GM23338 (cell line): ENCODE results near the gene OTULINL. TPM values are rescaled to one million over a fixed set of nuclear protein-coding genes. Genes with fewer than 3 reads are reported as not detected.

Experiments used
- ATAC-seq: fragments of 200-7000 bp; cut with Tn5 transposase; 3 replicates; pipeline ENCODE4 v1.9.1; 2020
- DNase-seq: peaks from one replicate; pipeline ENCODE4 v3.0.0-alpha.2; 2015; ENCODE audit warnings: low spot score
- H2AFZ ChIP-seq: fragments of 200-600 bp; sonication (generic); 2 replicates; pipeline ENCODE4 v1.8.0; 2016; ENCODE audit warnings: antibody characterized with exemption, mild to moderate bottlenecking, moderate library complexity
- H3F3A ChIP-seq: fragments of 200-600 bp; sonication (generic); replicated peaks from 2 replicates; pipeline ENCODE4 v1.8.0; 2017; ENCODE audit warnings: antibody characterized with exemption, mixed run types, low read depth
- H3K27ac ChIP-seq: fragments of 200-600 bp; sonication (generic); 2 replicates; pipeline ENCODE4 v1.6.1; 2016; ENCODE audit warnings: low read depth
- H3K27me3 ChIP-seq: fragments of 200-600 bp; sonication (generic); 2 replicates; pipeline ENCODE4 v1.8.0; 2016; ENCODE audit warnings: mild to moderate bottlenecking, mixed run types, moderate library complexity; ENCODE audit not compliant: insufficient read depth
- H3K36me3 ChIP-seq: fragments of 200-600 bp; sonication (generic); 2 replicates; pipeline ENCODE4 v1.8.0; 2016; ENCODE audit warnings: mild to moderate bottlenecking; ENCODE audit not compliant: insufficient read depth
- H3K4me1 ChIP-seq: fragments of 200-600 bp; sonication (generic); 2 replicates; pipeline ENCODE4 v1.8.0; 2016; ENCODE audit warnings: mild to moderate bottlenecking, moderate library complexity; ENCODE audit not compliant: insufficient read depth
- H3K4me2 ChIP-seq: fragments of 200-600 bp; sonication (generic); 2 replicates; pipeline ENCODE4 v1.7.1; 2017; ENCODE audit warnings: mixed run types
- H3K4me3 ChIP-seq: fragments of 200-600 bp; sonication (generic); 2 replicates; pipeline ENCODE4 v1.6.1; 2016; ENCODE audit warnings: mixed run types
- H3K79me2 ChIP-seq: fragments of 200-600 bp; sonication (generic); replicated peaks from 2 replicates; pipeline ENCODE4 v1.8.0; 2017; ENCODE audit warnings: mild to moderate bottlenecking; ENCODE audit not compliant: insufficient read depth
- H3K9me2 ChIP-seq: fragments of 200-600 bp; sonication (generic); 2 replicates; pipeline ENCODE4 v1.8.0; 2017; ENCODE audit not compliant: insufficient read depth
- H4K20me1 ChIP-seq: fragments of 200-600 bp; sonication (generic); replicated peaks from 2 replicates; pipeline ENCODE4 v1.8.0; 2017; ENCODE audit warnings: mild to moderate bottlenecking; ENCODE audit not compliant: insufficient read depth
- H3K27ac Mint-ChIP-seq: 2 replicates; pipeline ENCODE4 v1.8.0; 2020; ENCODE audit warnings: inconsistent platforms, mild to moderate bottlenecking, moderate library complexity, mixed read lengths
- H3K27me3 Mint-ChIP-seq: 3 replicates; pipeline ENCODE4 v1.8.0; 2022; ENCODE audit warnings: low read depth, mild to moderate bottlenecking, moderate library complexity, mixed read lengths, inconsistent platforms; ENCODE audit not compliant: insufficient read depth, poor library complexity
- H3K36me3 Mint-ChIP-seq: 3 replicates; pipeline ENCODE4 v1.8.0; 2021; ENCODE audit warnings: low read depth, mild to moderate bottlenecking, inconsistent platforms, moderate library complexity, mixed read lengths
- H3K4me1 Mint-ChIP-seq: 3 replicates; pipeline ENCODE4 v1.8.0; 2020; ENCODE audit warnings: mild to moderate bottlenecking, inconsistent platforms, mixed read lengths
- H3K4me3 Mint-ChIP-seq: 3 replicates; pipeline ENCODE4 v1.8.0; 2021; ENCODE audit warnings: moderate library complexity, mild to moderate bottlenecking, inconsistent platforms, mixed read lengths
- H3K9me3 Mint-ChIP-seq: 3 replicates; pipeline ENCODE4 v1.8.0; 2020; ENCODE audit warnings: moderate library complexity, mild to moderate bottlenecking, inconsistent platforms, mixed read lengths
- EZH2phosphoT487 ChIP-seq: fragments of 200-600 bp; sonication (generic); IDR thresholded peaks from one replicate; pipeline ENCODE4 v1.8.1; 2018; ENCODE audit warnings: antibody characterized with exemption; ENCODE audit not compliant: unreplicated experiment
- JUNB ChIP-seq: IDR thresholded peaks from one replicate; pipeline ENCODE4 v1.6.1; 2016; ENCODE audit warnings: antibody characterized with exemption; ENCODE audit not compliant: unreplicated experiment
- NANOG ChIP-seq: IDR thresholded peaks from 2 replicates; pipeline ENCODE4 v1.6.1; 2016; ENCODE audit warnings: antibody characterized with exemption, borderline replicate concordance
- POLR2AphosphoS5 ChIP-seq: IDR thresholded peaks from 2 replicates; pipeline ENCODE4 v1.6.1; 2016; ENCODE audit warnings: antibody characterized with exemption, low read depth
- REST ChIP-seq: IDR thresholded peaks from one replicate; pipeline ENCODE4 v1.6.1; 2018; ENCODE audit warnings: antibody characterized with exemption; ENCODE audit not compliant: unreplicated experiment
- ZNF114 ChIP-seq: fragments of 250-450 bp; sonication (Bioruptor Pico); IDR thresholded peaks from 2 replicates; pipeline ENCODE4 v1.5.0; 2020; ENCODE audit warnings: mild to moderate bottlenecking, moderate library complexity
- polyA plus RNA-seq: library from polyadenylated mRNA; unstranded; fragments of >200 nt; fragmentation: Nextera tagmentation; extraction: Ambion mirVana; gene quantifications from 2 replicates; pipeline ENCODE4 v1.2.1, GENCODE V29; 2016
- total RNA-seq: library from RNA; depleted of rRNA; stranded (reverse); fragments of >200 nt; shearing (Covaris generic); gene quantifications from 2 replicates; pipeline ENCODE4 v1.2.3, GENCODE V29; 2014
- TF ChIP-seq, protein P1 (sequence below): fragments of 250-450 bp; sonication (Bioruptor Pico); IDR thresholded peaks from 2 replicates; pipeline ENCODE4 v1.5.0; 2020; ENCODE audit warnings: mild to moderate bottlenecking, moderate library complexity
- TF ChIP-seq, protein P2 (sequence below), 2 experiments: fragments of 200-600 bp in 1 of 2; sonication (generic) in 1 of 2; conservative IDR thresholded peaks; 2 replicates each; pipeline versions ENCODE4 v1.5.1 to v1.6.1; 2016 to 2017; ENCODE audit warnings: antibody characterized with exemption in 2 of 2, low read depth in 2 of 2, mild to moderate bottlenecking in 2 of 2, moderate library complexity in 1 of 2

Gene OTULINL
- total and polyA plus RNA-seq, 2 experiments from 2014 or later, result 6.3 to 7.6 TPM

GRCh38 chr5:14560091-14560595 lies 21.4 kb upstream of the OTULINL start (continued):
- no peak for TF ChIP-seq REST
- TF ChIP-seq POLR2AphosphoS5, result no peak
- no peak for TF ChIP-seq JUNB
- no peak for TF ChIP-seq NANOG
- TF ChIP-seq EZH2phosphoT487, result no peak

GRCh38 chr5:14561741-14562140 lies 19.9 kb upstream of the OTULINL start:
- Histone ChIP-seq H3K27me3 (no peaks in the 10 kb centered on the region), H3K4me2 (no peak overlapping the region), H3K4me1 (no peaks in the 10 kb centered on the region), H3K36me3 (no peaks in the 10 kb centered on the region), H3K4me3 (no peak overlapping the region), H3F3A (no peaks in the 10 kb centered on the region), H4K20me1 (no peaks in the 10 kb centered on the region), H2AFZ (no peak overlapping the region), H3K79me2 (no peaks in the 10 kb centered on the region), H3K9me2 (no peaks in the 10 kb centered on the region), H3K27ac (no peak overlapping the region)
- ATAC-seq (no peak), DNase-seq (no peak)
- no peak overlapping the region for H3K4me3 Mint-ChIP-seq
- peaks cover 4% of the 10 kb centered on the region; the same call in 1 of the 3 replicates for H3K4me1 Mint-ChIP-seq
- no peaks in the 10 kb centered on the region for H3K36me3 Mint-ChIP-seq
- no peak overlapping the region for H3K27ac Mint-ChIP-seq
- TF ChIP-seq POLR2AphosphoS5, result no peak
- TF ChIP-seq JUNB, result no peak
- TF ChIP-seq, protein P1, sequence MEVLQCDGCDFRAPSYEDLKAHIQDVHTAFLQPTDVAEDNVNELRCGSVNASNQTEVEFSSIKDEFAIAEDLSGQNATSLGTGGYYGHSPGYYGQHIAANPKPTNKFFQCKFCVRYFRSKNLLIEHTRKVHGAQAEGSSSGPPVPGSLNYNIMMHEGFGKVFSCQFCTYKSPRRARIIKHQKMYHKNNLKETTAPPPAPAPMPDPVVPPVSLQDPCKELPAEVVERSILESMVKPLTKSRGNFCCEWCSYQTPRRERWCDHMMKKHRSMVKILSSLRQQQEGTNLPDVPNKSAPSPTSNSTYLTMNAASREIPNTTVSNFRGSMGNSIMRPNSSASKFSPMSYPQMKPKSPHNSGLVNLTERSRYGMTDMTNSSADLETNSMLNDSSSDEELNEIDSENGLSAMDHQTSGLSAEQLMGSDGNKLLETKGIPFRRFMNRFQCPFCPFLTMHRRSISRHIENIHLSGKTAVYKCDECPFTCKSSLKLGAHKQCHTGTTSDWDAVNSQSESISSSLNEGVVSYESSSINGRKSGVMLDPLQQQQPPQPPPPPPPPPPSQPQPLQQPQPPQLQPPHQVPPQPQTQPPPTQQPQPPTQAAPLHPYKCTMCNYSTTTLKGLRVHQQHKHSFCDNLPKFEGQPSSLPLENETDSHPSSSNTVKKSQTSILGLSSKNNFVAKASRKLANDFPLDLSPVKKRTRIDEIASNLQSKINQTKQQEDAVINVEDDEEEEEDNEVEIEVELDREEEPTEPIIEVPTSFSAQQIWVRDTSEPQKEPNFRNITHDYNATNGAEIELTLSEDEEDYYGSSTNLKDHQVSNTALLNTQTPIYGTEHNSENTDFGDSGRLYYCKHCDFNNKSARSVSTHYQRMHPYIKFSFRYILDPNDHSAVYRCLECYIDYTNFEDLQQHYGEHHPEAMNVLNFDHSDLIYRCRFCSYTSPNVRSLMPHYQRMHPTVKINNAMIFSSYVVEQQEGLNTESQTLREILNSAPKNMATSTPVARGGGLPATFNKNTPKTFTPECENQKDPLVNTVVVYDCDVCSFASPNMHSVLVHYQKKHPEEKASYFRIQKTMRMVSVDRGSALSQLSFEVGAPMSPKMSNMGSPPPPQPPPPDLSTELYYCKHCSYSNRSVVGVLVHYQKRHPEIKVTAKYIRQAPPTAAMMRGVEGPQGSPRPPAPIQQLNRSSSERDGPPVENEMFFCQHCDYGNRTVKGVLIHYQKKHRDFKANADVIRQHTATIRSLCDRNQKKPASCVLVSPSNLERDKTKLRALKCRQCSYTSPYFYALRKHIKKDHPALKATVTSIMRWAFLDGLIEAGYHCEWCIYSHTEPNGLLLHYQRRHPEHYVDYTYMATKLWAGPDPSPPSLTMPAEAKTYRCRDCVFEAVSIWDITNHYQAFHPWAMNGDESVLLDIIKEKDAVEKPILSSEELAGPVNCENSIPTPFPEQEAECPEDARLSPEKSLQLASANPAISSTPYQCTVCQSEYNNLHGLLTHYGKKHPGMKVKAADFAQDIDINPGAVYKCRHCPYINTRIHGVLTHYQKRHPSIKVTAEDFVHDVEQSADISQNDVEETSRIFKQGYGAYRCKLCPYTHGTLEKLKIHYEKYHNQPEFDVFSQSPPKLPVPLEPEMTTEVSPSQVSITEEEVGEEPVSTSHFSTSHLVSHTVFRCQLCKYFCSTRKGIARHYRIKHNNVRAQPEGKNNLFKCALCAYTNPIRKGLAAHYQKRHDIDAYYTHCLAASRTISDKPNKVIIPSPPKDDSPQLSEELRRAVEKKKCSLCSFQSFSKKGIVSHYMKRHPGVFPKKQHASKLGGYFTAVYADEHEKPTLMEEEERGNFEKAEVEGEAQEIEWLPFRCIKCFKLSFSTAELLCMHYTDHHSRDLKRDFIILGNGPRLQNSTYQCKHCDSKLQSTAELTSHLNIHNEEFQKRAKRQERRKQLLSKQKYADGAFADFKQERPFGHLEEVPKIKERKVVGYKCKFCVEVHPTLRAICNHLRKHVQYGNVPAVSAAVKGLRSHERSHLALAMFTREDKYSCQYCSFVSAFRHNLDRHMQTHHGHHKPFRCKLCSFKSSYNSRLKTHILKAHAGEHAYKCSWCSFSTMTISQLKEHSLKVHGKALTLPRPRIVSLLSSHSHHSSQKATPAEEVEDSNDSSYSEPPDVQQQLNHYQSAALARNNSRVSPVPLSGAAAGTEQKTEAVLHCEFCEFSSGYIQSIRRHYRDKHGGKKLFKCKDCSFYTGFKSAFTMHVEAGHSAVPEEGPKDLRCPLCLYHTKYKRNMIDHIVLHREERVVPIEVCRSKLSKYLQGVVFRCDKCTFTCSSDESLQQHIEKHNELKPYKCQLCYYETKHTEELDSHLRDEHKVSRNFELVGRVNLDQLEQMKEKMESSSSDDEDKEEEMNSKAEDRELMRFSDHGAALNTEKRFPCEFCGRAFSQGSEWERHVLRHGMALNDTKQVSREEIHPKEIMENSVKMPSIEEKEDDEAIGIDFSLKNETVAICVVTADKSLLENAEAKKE (CRISPR knock-in tag), result no peak
- no peak for TF ChIP-seq ZNF114 (CRISPR knock-in tag)
- TF ChIP-seq, protein P2, sequence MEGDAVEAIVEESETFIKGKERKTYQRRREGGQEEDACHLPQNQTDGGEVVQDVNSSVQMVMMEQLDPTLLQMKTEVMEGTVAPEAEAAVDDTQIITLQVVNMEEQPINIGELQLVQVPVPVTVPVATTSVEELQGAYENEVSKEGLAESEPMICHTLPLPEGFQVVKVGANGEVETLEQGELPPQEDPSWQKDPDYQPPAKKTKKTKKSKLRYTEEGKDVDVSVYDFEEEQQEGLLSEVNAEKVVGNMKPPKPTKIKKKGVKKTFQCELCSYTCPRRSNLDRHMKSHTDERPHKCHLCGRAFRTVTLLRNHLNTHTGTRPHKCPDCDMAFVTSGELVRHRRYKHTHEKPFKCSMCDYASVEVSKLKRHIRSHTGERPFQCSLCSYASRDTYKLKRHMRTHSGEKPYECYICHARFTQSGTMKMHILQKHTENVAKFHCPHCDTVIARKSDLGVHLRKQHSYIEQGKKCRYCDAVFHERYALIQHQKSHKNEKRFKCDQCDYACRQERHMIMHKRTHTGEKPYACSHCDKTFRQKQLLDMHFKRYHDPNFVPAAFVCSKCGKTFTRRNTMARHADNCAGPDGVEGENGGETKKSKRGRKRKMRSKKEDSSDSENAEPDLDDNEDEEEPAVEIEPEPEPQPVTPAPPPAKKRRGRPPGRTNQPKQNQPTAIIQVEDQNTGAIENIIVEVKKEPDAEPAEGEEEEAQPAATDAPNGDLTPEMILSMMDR (conservative IDR thresholded peaks at IDR 0.05; ENCODE audit: low read depth in 2 of 2), result no peak
- H3K27me3 Mint-ChIP-seq, result no peaks in the 10 kb centered on the region
- H3K9me3 Mint-ChIP-seq, result peaks cover 5% of the 10 kb centered on the region
